Stimulated activated CD4-positive, alpha-beta T cell treated with anti-CD3 and anti-CD28 coated beads, Interleukin-2, amount 100 ng/mL, for 48 hours (primary cell): ENCODE results near the gene ENTPD6.

Source experiments
- DNase-seq, 2 donors: peaks; one replicate each; pipeline ENCODE4 v3.0.0-alpha.2; 2020

Gene ENTPD6

DNA sequence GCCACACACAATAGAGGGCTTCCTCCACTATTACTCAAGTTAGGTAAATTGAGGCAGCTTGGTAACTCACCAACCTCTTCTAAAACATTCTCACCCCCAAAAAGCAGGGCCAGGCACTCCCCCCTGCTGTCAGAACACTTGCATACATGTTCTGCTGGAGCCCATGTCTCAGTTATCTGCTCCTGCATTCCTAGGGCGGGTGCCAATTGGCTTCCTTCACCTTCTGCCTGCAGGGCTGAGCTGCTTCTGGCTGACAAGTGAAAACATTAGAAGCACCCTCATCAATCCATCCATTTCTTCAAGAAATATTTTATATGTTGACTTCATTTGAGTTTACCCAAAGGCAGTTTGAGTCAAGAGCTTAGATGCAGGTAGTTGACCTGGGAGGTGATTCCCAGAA is 4.5 kb upstream of the ENTPD6 start:
- DNase-seq: no peak

DNA sequence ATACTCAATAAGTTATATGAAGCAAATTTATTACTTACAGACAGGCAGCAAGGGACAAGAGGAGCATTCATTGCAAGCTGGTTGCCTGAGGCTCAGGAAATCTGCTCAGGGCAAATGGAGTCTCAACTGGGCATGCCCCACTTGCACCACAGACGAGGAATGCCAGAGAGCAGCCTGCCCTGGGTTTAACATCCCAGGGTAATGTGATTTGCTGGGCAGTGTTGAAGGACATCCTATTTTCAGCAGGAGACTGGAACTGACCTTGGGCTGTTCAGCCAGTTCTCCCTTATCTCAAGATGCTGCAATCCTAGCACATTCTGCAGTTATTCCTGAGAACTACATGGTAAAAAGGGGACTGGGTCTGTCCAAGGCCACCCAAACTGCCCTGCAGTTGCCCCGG is 3.8 kb upstream of the ENTPD6 start:
- DNase-seq: no peak

GRCh38 chr20:25193843-25194242 is 1.7 kb upstream of the ENTPD6 start:
- DNase-seq: no peak

DNA sequence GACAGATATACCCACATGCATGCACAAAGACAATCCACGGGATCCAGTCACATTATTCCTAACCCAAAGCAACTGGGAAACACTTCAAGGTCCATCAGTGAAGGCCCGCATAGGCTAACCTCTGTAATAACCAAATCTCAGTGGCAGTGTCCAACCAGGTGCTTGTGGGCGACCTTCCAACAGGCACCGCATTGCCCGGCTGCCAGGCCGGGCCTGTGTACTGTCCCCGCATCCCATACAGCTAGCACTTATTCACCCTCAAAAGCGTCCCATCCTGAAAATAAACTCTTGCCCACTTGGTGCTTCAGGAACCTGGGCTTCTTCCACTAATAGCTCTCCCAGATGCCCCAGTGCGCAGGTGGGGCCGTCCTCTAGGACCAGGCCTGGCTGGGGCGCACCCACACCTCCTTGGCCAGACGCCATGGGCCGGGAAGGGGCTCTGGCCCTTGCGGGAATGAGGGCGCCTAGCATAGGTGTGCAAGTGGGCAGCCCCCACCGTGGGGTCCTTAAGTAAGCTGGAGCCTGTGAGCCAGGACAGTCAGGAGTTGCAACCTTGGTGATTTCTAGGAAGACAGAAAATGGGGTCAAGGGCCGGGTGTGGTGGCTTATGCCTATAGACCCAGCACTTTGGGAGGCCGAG is 1.1 kb upstream of the ENTPD6 start:
- no peak for DNase-seq

DNA sequence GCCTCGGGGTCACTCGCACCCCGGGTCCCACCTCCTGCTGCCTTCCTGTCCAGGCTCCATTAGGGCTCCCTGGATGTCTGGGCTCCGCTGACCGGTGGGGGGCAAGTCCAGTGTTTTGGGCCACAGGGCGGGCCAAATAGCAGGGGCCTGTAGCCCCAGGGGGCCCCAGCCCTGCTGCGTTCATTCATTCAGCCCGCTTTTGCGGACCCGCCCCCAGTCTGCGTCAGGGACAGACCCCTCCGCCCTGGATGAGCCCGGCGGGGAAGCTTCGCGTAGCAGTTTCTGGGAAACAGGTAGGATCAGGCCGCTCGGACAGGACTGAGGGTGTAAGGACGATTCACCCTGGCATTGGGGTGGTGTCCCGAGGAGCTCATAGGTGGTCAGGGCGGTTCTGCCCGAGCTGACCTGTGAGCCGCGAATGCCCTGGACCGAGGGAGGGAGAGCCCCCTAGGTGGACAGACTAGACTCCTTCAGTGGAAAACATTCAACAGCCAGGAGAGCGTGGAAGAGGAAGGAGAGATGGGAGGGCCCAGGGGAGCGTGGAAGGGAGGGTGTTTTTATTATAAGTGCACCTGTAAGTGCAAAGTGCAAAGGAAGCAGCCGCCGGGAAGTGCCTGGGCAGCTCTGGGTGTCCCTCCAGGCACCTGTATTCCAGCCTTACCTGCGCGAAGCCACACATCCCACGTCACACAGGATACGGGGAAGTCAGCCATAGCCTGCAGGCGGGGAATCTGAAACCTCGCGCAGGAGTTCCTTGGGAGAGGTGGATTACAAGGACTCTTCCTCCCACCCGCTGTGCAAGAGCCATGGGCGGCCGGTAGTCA is 662 bp downstream of the ENTPD6 start:
- DNase-seq: peak; percentile 17 to 24

- DNase-seq: no peak
Observed at GRCh38 chr20:25196786-25197120, 1.2 kb downstream of the ENTPD6 start.

- no peak for DNase-seq
Observed at GRCh38 chr20:25197183-25197869, 1.8 kb downstream of the ENTPD6 start.

DNA sequence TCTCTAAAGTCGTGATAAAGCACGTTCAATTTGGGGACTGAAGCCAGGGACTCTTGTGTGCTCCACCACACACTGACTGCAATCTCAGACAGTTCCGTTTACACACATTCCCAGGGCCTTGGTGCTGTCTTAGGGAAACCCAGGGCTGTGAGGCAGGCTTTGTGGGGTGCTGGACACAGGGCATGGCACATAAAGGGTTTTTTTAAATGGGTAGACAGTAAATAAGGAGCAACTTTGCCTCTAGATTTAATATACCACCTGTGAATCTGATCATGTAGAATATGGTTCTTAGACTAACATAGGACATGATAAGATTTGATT is 2.3 kb downstream of the ENTPD6 start:
- no peak for DNase-seq

GRCh38 chr20:25198663-25199383 is 3.3 kb downstream of the ENTPD6 start:
- DNase-seq: no peak

GRCh38 chr20:25199473-25200260 is 4.2 kb downstream of the ENTPD6 start:
- no peak for DNase-seq

DNA sequence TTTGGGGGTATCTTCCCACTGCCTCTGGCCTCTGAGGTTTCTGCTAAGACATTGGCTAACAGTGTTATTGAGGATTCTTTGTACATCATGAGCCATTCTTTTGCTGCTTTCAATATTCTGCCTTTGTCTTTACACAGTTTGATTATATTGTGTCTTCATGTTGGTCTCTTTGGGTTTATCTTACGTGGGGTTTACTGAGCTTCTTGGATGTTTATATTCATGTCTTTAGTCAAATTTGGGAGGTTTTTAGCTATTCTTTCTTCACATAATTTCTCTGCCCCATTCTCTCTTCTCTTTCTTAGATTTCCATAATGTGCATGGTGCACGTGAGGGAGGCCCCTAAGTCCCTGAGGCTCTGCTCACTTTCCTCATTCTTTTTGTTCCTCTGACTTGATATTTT is 7.6 kb downstream of the ENTPD6 start:
- DNase-seq: no peak

- DNase-seq: no peak
Observed at GRCh38 chr20:25203871-25204320, 8.4 kb downstream of the ENTPD6 start.

DNA sequence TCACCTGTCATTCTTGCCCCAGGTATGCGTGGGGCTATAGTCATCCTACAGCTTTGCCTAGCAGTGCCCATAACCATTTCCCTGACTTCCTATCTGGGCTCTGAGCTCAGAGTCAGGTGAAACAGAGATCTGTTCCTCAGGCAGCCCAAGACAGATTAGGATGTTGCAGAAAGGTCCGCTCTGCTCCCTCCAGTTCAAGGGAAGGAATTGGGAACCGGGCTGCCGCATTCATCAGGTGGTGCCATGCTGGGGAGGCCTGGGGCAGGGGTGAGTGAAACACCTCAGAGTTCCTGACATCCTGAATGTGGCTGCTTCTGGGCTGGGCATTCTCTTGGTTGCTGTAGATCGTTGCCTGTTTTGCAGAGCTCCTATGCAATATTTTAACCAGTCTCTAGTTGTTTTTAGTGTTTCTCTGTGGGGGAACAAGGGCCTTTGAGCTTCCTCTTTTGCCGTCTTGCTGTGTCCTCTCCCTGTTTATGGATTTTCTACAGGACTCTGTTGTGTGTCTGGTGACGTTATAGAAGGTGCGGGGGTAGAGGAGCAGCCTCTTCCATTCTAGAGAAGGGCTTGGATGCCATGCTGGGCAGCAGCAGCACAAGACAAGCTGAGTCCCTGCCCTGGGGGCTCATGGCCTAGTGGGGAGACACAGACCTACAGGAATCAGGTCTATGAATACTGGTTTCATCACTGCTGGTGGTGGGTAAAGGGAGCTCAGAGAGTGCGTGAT is 9.2 kb downstream of the ENTPD6 start:
- no peak for DNase-seq

- no peak for DNase-seq
Observed at GRCh38 chr20:25205277-25206062, 10.0 kb downstream of the ENTPD6 start.

DNA sequence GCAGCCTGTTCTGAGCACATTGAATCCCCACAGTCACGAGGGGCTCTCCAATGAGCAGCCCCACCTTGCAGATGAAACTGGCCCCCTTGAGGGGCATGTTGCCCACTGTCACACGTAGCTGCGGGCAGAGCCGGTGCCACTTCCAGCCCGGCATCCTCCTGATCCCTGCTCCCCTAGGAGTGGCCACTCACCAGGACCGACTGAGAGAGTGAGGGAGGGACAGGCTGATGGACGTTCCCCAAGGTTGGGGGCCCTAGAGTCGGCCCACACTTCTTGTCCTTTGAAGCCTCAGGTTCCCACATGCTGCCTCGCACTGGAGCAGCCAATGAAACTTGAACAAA is 10.5 kb downstream of the ENTPD6 start:
- DNase-seq: no peak

DNA sequence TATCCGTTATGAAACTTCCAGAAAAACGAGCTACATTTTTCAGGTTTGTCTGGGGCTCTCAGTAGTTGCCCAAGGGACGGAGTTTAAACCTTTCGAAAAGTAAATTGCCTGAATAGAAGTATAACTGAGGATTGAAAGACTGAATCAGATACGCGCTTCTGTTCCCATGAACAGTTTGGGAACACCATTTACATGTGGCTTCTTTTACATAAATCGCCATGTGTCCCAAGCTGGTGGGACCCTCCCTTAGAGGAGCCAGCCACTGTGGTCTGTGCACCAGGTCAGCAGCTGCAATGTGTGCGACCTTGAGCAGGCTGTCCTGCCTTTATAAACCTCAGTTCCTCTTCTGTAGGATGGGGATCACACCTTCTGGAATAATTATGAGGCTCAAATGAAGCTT is 11.0 kb downstream of the ENTPD6 start:
- no peak for DNase-seq

- DNase-seq: no peak
Observed at GRCh38 chr20:25207149-25207959, 11.8 kb downstream of the ENTPD6 start.

GRCh38 chr20:25207960-25208534 is 12.5 kb downstream of the ENTPD6 start:
- no peak for DNase-seq

DNA sequence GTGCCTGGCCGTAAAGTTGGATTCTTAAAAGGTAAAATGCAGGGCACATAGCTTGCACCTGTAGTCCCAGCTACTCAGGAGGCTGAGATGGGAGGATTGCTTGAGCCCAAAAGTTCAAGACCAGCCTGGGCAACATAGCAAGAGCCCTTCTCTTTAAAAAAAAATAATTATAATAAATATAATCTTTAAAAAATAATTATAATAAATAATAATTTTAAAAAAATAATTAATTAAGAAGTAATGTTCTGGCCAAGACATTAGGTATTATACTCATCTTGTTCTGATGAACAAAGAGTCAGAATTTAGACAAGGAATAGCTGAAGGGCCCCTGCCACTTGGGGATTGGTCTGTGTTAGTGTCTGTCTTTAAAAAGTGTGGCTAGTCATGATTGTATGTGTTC is 13.9 kb downstream of the ENTPD6 start:
- DNase-seq: no peak

DNA sequence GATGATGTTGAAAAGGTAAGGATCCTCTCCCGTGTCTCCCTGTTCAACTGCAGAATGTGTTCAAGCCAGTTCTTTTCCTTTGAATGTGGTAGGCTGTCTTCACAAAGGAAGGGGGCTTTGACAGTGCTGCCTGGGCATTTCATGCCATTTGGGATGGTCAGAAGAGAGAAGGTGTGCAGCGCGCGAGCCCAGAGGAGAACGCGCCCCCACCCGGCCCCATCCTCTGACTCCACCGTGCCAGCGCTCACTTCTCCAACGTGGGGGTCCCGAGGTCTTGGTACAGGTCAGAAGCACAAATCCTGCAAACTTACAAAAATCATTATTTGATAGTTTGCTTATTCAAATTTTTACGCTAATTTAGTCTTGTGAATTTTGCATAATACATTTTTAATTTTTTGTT is 14.4 kb downstream of the ENTPD6 start:
- no peak for DNase-seq
